Measurements from ENCODE around the gene TMC2.

Gene TMC2

GRCh38 chr20:2653556-2654383 lies 117.4 kb downstream of the TMC2 start:
- no peak overlapping the region for H3K4ac ChIP-seq (ENCODE audit: low read length)
- DNase-seq (ENCODE audit: low spot score) = no peak
- H2AFZ ChIP-seq (ENCODE audit: low read length) = no peak overlapping the region
- H4K91ac ChIP-seq (ENCODE audit: low read depth, low read length, poor library complexity) = no peak overlapping the region
- peak overlapping the region; percentile 93 to 99 for H3K4me3 ChIP-seq (ENCODE audit: low read length in 2 of 2)
- H3K79me1 ChIP-seq (ENCODE audit: low read depth, low read length) = peaks cover 12% of the 10 kb centered on the region
- no peak overlapping the region for H4K8ac ChIP-seq (ENCODE audit: low read depth, low read length)
- no peak overlapping the region for H2AK5ac ChIP-seq (ENCODE audit: low read depth, low read length)
- H3K27ac ChIP-seq (replicated peaks; ENCODE audit: low read length) = no peak overlapping the region
- H3K14ac ChIP-seq (ENCODE audit: low read length) = no peak overlapping the region
- H2BK120ac ChIP-seq (ENCODE audit: low read depth, low read length) = no peak overlapping the region
- peak overlapping the region; percentile 30 for H2BK5ac ChIP-seq (ENCODE audit: low read length)
- H3K4me2 ChIP-seq (ENCODE audit: insufficient read depth, low read length, poor library complexity, severe bottlenecking) = peak overlapping the region; percentile 84
- no peak overlapping the region for H3K9ac ChIP-seq (ENCODE audit: low read depth, low read length, poor library complexity)
- H3K23ac ChIP-seq (ENCODE audit: low read depth, low read length, poor library complexity) = no peak overlapping the region
- no peak overlapping the region for H3K18ac ChIP-seq (ENCODE audit: low read length)
- peaks cover 7 to 17% of the 10 kb centered on the region in 2 donors for H3K4me1 ChIP-seq (ENCODE audit: control insufficient read depth in 2 of 2, insufficient read depth in 1 of 2, low read depth in 1 of 2, low read length in 2 of 2)
- no peak overlapping the region for H2BK12ac ChIP-seq (ENCODE audit: low read length)
- no CpG with 5 or more reads among the region's 24 CpGs for WGBS, 2 donors (ENCODE audit: extremely low coverage in 2 of 2, insufficient read length in 2 of 2, insufficient replicate concordance in 1 of 2)
- no peaks in the 10 kb centered on the region for H3K9me3 ChIP-seq (replicated peaks in 1 of 2; ENCODE audit: control insufficient read depth in 2 of 2, insufficient read depth in 1 of 2, low read depth in 1 of 2, low read length in 2 of 2)
- H2BK15ac ChIP-seq (ENCODE audit: low read length) = no peak overlapping the region
- H3K36me3 ChIP-seq (replicated peaks in 1 of 2; ENCODE audit: control insufficient read depth in 2 of 2, insufficient read depth in 2 of 2, low read length in 2 of 2) = peaks cover 45 to 58% of the 10 kb centered on the region in 2 donors
- H3K27me3 ChIP-seq (ENCODE audit: control insufficient read depth in 3 of 3, insufficient read depth in 3 of 3, low read depth in 1 of 3, low read length in 3 of 3) = no peaks in the 10 kb centered on the region

- Histone ChIP-seq H3K4me3 (ENCODE audit: low read length in 2 of 2) (peak overlapping the region; percentile 0 to 99), H3K27me3 (ENCODE audit: control insufficient read depth in 3 of 3, insufficient read depth in 3 of 3, low read depth in 1 of 3, low read length in 3 of 3) (no peaks in the 10 kb centered on the region), H3K9me3 (replicated peaks in 1 of 2; ENCODE audit: control insufficient read depth in 2 of 2, insufficient read depth in 1 of 2, low read depth in 1 of 2, low read length in 2 of 2) (no peaks in the 10 kb centered on the region), H3K23ac (ENCODE audit: low read depth, low read length, poor library complexity) (no peak overlapping the region), H2AFZ (ENCODE audit: low read length) (no peak overlapping the region), H2BK5ac (ENCODE audit: low read length) (peak overlapping the region; percentile 30), H2BK15ac (ENCODE audit: low read length) (no peak overlapping the region), H4K8ac (ENCODE audit: low read depth, low read length) (no peak overlapping the region), H4K91ac (ENCODE audit: low read depth, low read length, poor library complexity) (no peak overlapping the region), H3K36me3 (replicated peaks in 1 of 2; ENCODE audit: control insufficient read depth in 2 of 2, insufficient read depth in 2 of 2, low read length in 2 of 2) (peaks cover 49 to 64% of the 10 kb centered on the region in 2 donors), H3K9ac (ENCODE audit: low read depth, low read length, poor library complexity) (no peak overlapping the region), H3K4ac (ENCODE audit: low read length) (no peak overlapping the region), H3K79me1 (ENCODE audit: low read depth, low read length) (peaks cover 12% of the 10 kb centered on the region), H3K4me2 (ENCODE audit: insufficient read depth, low read length, poor library complexity, severe bottlenecking) (no peak overlapping the region), H2BK120ac (ENCODE audit: low read depth, low read length) (no peak overlapping the region), H3K4me1 (ENCODE audit: control insufficient read depth in 2 of 2, insufficient read depth in 1 of 2, low read depth in 1 of 2, low read length in 2 of 2) (peaks cover 7 to 17% of the 10 kb centered on the region in 2 donors), H2AK5ac (ENCODE audit: low read depth, low read length) (no peak overlapping the region), H3K18ac (ENCODE audit: low read length) (no peak overlapping the region), H3K27ac (replicated peaks; ENCODE audit: low read length) (no peak overlapping the region), H2BK12ac (ENCODE audit: low read length) (no peak overlapping the region), H3K14ac (ENCODE audit: low read length) (peak overlapping the region; percentile 11)
- WGBS, 2 donors (ENCODE audit: extremely low coverage in 2 of 2, insufficient read length in 2 of 2, insufficient replicate concordance in 1 of 2) = no CpG with 5 or more reads among the region's 9 CpGs
- DNase-seq (ENCODE audit: low spot score) = no peak
Observed at GRCh38 chr20:2654384-2654822, 118.0 kb downstream of the TMC2 start.

- H3K36me3 ChIP-seq (replicated peaks in 1 of 2; ENCODE audit: control insufficient read depth in 2 of 2, insufficient read depth in 2 of 2, low read length in 2 of 2) = peaks cover 53 to 68% of the 10 kb centered on the region in 2 donors
- WGBS, 2 donors (ENCODE audit: extremely low coverage in 2 of 2, insufficient read length in 2 of 2, insufficient replicate concordance in 1 of 2) = no CpG with 5 or more reads among the region's 3 CpGs
Observed at GRCh38 chr20:2654831-2655230, 118.5 kb downstream of the TMC2 start.

GRCh38 chr20:2655331-2656116 lies 119.2 kb downstream of the TMC2 start:
- no peak overlapping the region for H4K91ac ChIP-seq (ENCODE audit: low read depth, low read length, poor library complexity)
- no peaks in the 10 kb centered on the region for H3K27me3 ChIP-seq (ENCODE audit: control insufficient read depth in 3 of 3, insufficient read depth in 3 of 3, low read depth in 1 of 3, low read length in 3 of 3)
- H3K36me3 ChIP-seq (replicated peaks in 1 of 2; ENCODE audit: control insufficient read depth in 2 of 2, insufficient read depth in 2 of 2, low read length in 2 of 2) = peaks cover 58 to 75% of the 10 kb centered on the region in 2 donors
- no peak for DNase-seq (ENCODE audit: low spot score)
- no peak overlapping the region for H2AFZ ChIP-seq (ENCODE audit: low read length)
- H2BK12ac ChIP-seq (ENCODE audit: low read length) = no peak overlapping the region
- no peak overlapping the region for H3K4me3 ChIP-seq (ENCODE audit: low read length in 2 of 2)
- no peak overlapping the region for H4K8ac ChIP-seq (ENCODE audit: low read depth, low read length)
- no peaks in the 10 kb centered on the region for H3K9me3 ChIP-seq (replicated peaks in 1 of 2; ENCODE audit: control insufficient read depth in 2 of 2, insufficient read depth in 1 of 2, low read depth in 1 of 2, low read length in 2 of 2)
- H2BK120ac ChIP-seq (ENCODE audit: low read depth, low read length) = no peak overlapping the region
- H3K14ac ChIP-seq (ENCODE audit: low read length) = no peak overlapping the region
- H3K4me1 ChIP-seq (ENCODE audit: control insufficient read depth in 2 of 2, insufficient read depth in 1 of 2, low read depth in 1 of 2, low read length in 2 of 2) = peaks cover 7 to 17% of the 10 kb centered on the region in 2 donors
- H3K4me2 ChIP-seq (ENCODE audit: insufficient read depth, low read length, poor library complexity, severe bottlenecking) = no peak overlapping the region
- H3K9ac ChIP-seq (ENCODE audit: low read depth, low read length, poor library complexity) = no peak overlapping the region
- no peak overlapping the region for H3K4ac ChIP-seq (ENCODE audit: low read length)
- no peak overlapping the region for H3K23ac ChIP-seq (ENCODE audit: low read depth, low read length, poor library complexity)
- no peak overlapping the region for H2BK15ac ChIP-seq (ENCODE audit: low read length)
- no peak overlapping the region for H3K27ac ChIP-seq (replicated peaks; ENCODE audit: low read length)
- no peak overlapping the region for H2BK5ac ChIP-seq (ENCODE audit: low read length)
- H3K79me1 ChIP-seq (ENCODE audit: low read depth, low read length) = peaks cover 12% of the 10 kb centered on the region
- no peak overlapping the region for H2AK5ac ChIP-seq (ENCODE audit: low read depth, low read length)
- H3K18ac ChIP-seq (ENCODE audit: low read length) = no peak overlapping the region
- no CpG with 5 or more reads among the region's 17 CpGs for WGBS, 2 donors (ENCODE audit: extremely low coverage in 2 of 2, insufficient read length in 2 of 2, insufficient replicate concordance in 1 of 2)

More at GRCh38 chr20:2654831-2655230, 118.5 kb downstream of the TMC2 start:
- DNase-seq (ENCODE audit: low spot score) = no peak
- Histone ChIP-seq H2BK120ac (ENCODE audit: low read depth, low read length) (no peak overlapping the region), H4K8ac (ENCODE audit: low read depth, low read length) (no peak overlapping the region), H3K4me1 (ENCODE audit: control insufficient read depth in 2 of 2, insufficient read depth in 1 of 2, low read depth in 1 of 2, low read length in 2 of 2) (peaks cover 7 to 17% of the 10 kb centered on the region in 2 donors), H2BK15ac (ENCODE audit: low read length) (no peak overlapping the region), H2AK5ac (ENCODE audit: low read depth, low read length) (no peak overlapping the region), H3K9me3 (replicated peaks in 1 of 2; ENCODE audit: control insufficient read depth in 2 of 2, insufficient read depth in 1 of 2, low read depth in 1 of 2, low read length in 2 of 2) (no peaks in the 10 kb centered on the region), H3K27me3 (ENCODE audit: control insufficient read depth in 3 of 3, insufficient read depth in 3 of 3, low read depth in 1 of 3, low read length in 3 of 3) (no peaks in the 10 kb centered on the region), H3K4me3 (ENCODE audit: low read length in 2 of 2) (no peak overlapping the region), H3K79me1 (ENCODE audit: low read depth, low read length) (peaks cover 12% of the 10 kb centered on the region), H3K27ac (replicated peaks; ENCODE audit: low read length) (no peak overlapping the region), H4K91ac (ENCODE audit: low read depth, low read length, poor library complexity) (no peak overlapping the region), H3K18ac (ENCODE audit: low read length) (no peak overlapping the region), H3K4me2 (ENCODE audit: insufficient read depth, low read length, poor library complexity, severe bottlenecking) (no peak overlapping the region), H2BK12ac (ENCODE audit: low read length) (no peak overlapping the region), H2BK5ac (ENCODE audit: low read length) (no peak overlapping the region), H3K9ac (ENCODE audit: low read depth, low read length, poor library complexity) (no peak overlapping the region), H3K23ac (ENCODE audit: low read depth, low read length, poor library complexity) (no peak overlapping the region), H3K4ac (ENCODE audit: low read length) (no peak overlapping the region), H3K14ac (ENCODE audit: low read length) (no peak overlapping the region), H2AFZ (ENCODE audit: low read length) (no peak overlapping the region)

Measured in neuronal stem cell (in vitro differentiated cells).